Right cardiac atrium (tissue), 5 donors: ENCODE data around the gene CPTP. TPM values are rescaled to one million over a fixed set of nuclear protein-coding genes. Genes with fewer than 3 reads are reported as not detected.
A peak's percentile ranks its signal among the peaks of the same experiment; 100 is the strongest.

ENCODE experiments used
- ATAC-seq, 2 donors: fragments of 200-7000 bp; cut with Tn5 transposase; one replicate each; pipeline versions ENCODE4 v1.8.0 to v1.9.1; 2020; ENCODE audit warnings: moderate library complexity in 2 of 2, mild to moderate bottlenecking in 1 of 2
- DNase-seq, 3 donors: peaks; one replicate each; pipeline ENCODE4 v3.0.0-alpha.2; 2020
- H3K27ac ChIP-seq: one replicate; pipeline ENCODE4 v1.5.1; 2013; ENCODE audit warnings: mild to moderate bottlenecking, low read length, control low read depth, moderate library complexity
- H3K27me3 ChIP-seq: one replicate; pipeline ENCODE4 v1.6.1; 2013; ENCODE audit not compliant: control insufficient read depth, insufficient read depth
- H3K4me1 ChIP-seq: one replicate; pipeline ENCODE4 v1.6.1; 2013; ENCODE audit warnings: low read length; ENCODE audit not compliant: control insufficient read depth, insufficient read depth
- H3K4me3 ChIP-seq: one replicate; pipeline ENCODE4 v1.5.1; 2013; ENCODE audit warnings: low read length, control low read depth
- H3K9me3 ChIP-seq: one replicate; pipeline ENCODE4 v1.6.1; 2013; ENCODE audit warnings: low read length; ENCODE audit not compliant: control insufficient read depth
- WGBS: extraction: QIAGEN DNeasy Blood & Tissue Kit; methylation state at CpG from one replicate; pipeline ENCODE4 v1.1.7; 2013; 5-methylcytosine and 5-hydroxymethylcytosine counted together
- intact Hi-C, 4 donors: fragments of 100-400 bp; cut with DNase I; formaldehyde crosslinking; loops; one replicate each; pipeline versions ENCODE4 v1.11.0 to v1.14.0; 2022 to 2023
- polyA plus RNA-seq: library from polyadenylated mRNA; stranded (reverse); fragments of 200-250 nt; gene quantifications from one replicate; pipeline ENCODE4 v1.2.3, GENCODE V29; 2013
- total RNA-seq, 4 donors: library from RNA; stranded (reverse); fragmentation: NEBNext Ultra II Directional; extraction: Animal tissue kit (Norgen Biotek cat#: 25700); gene quantifications; one replicate each; pipeline ENCODE4 v1.2.1, GENCODE V29; 2021
- donor health status: healthy with polysubstance abuse.
- donor health status: DM: no; HTN: yes; CAD: no.
- donor health status: DM: no; HTN: no; CAD: no.
- donor health status: DM: no; HTN: yes; CAD: no; lungs with severe emphysema.
- donor health status: DM: yes; HTN: yes; CAD: no.

The CPTP gene
- total and polyA plus RNA-seq, 5 donors, result 24.0 to 53.9 (median 28.9) TPM

- DNase-seq (peak in 1 of 3 donors; percentile 53), ATAC-seq (no peak)
- H3K4me1 ChIP-seq, result no peaks in the 10 kb centered on the region
- H3K27me3 ChIP-seq, result no peaks in the 10 kb centered on the region
- H3K27ac ChIP-seq, result no peak overlapping the region
- H3K9me3 ChIP-seq, result no peaks in the 10 kb centered on the region
- intact Hi-C loops, result no loop called here
- H3K4me3 ChIP-seq, result no peak overlapping the region
- WGBS, result 82% methylated on average over 32 of the region's 32 CpGs
These were observed 40.1 kb upstream of the CPTP start for GRCh38 chr1:1284221-1285101.

- WGBS, result 90% methylated on average over 22 of the region's 22 CpGs
- no peak overlapping the region for H3K4me3 ChIP-seq
- ATAC-seq, result no peak
- H3K27ac ChIP-seq, result no peak overlapping the region
- no peaks in the 10 kb centered on the region for H3K27me3 ChIP-seq
- H3K4me1 ChIP-seq, result no peaks in the 10 kb centered on the region
- intact Hi-C loops, result no loop called here
- peak in 1 of 3 donors; percentile 48 for DNase-seq
- H3K9me3 ChIP-seq, result no peaks in the 10 kb centered on the region
These were observed 39.5 kb upstream of the CPTP start for GRCh38 chr1:1285102-1285571.

- ATAC-seq (peak in 1 of 2 donors; percentile 4), DNase-seq (peak in 1 of 3 donors; percentile 44)
- WGBS, result 68% methylated on average over 37 of the region's 37 CpGs
- no peaks in the 10 kb centered on the region for H3K27me3 ChIP-seq
- H3K27ac ChIP-seq, result no peak overlapping the region
- intact Hi-C loops, result no loop called here
- H3K4me1 ChIP-seq, result no peaks in the 10 kb centered on the region
- H3K9me3 ChIP-seq, result no peaks in the 10 kb centered on the region
- no peak overlapping the region for H3K4me3 ChIP-seq
These were observed 38.8 kb upstream of the CPTP start for GRCh38 chr1:1285611-1286311.

GRCh38 chr1:1286313-1287261 is 38.0 kb upstream of the CPTP start:
- Histone ChIP-seq H3K9me3 (no peaks in the 10 kb centered on the region), H3K4me3 (no peak overlapping the region), H3K27ac (no peak overlapping the region), H3K27me3 (no peaks in the 10 kb centered on the region), H3K4me1 (no peaks in the 10 kb centered on the region)
- intact Hi-C loops, result no loop called here
- ATAC-seq (no peak), DNase-seq (peak in 1 of 3 donors; percentile 63)
- WGBS, result 62% methylated on average over 50 of the region's 50 CpGs

- H3K9me3 ChIP-seq, result no peaks in the 10 kb centered on the region
- no peak overlapping the region for H3K4me3 ChIP-seq
- no peak for ATAC-seq
- DNase-seq, result peak in 2 of 3 donors; percentile 55 to 57
- intact Hi-C loops, result no loop called here
- no peaks in the 10 kb centered on the region for H3K4me1 ChIP-seq
- 82% methylated on average over 46 of the region's 46 CpGs for WGBS
- H3K27ac ChIP-seq, result no peak overlapping the region
- H3K27me3 ChIP-seq, result no peaks in the 10 kb centered on the region
These were observed 37.1 kb upstream of the CPTP start for GRCh38 chr1:1287288-1288110.

- ATAC-seq (peak in 1 of 2 donors; percentile 26), DNase-seq (peak; percentile 60 to 84 (median 79))
- H3K9me3 ChIP-seq, result no peaks in the 10 kb centered on the region
- H3K27ac ChIP-seq, result no peak overlapping the region
- no peak overlapping the region for H3K4me3 ChIP-seq
- H3K4me1 ChIP-seq, result no peaks in the 10 kb centered on the region
- intact Hi-C loops, result loop anchor here (1.0 to 10.0 kb wide), 3 partner anchors 165 to 168 kb away; no protein-coding TSS in a partner anchor
- no peaks in the 10 kb centered on the region for H3K27me3 ChIP-seq
- WGBS, result 61% methylated on average over 15 of the region's 15 CpGs
These were observed 34.3 kb upstream of the CPTP start for GRCh38 chr1:1290238-1290731.

GRCh38 chr1:1291023-1291528 is 33.5 kb upstream of the CPTP start:
- Histone ChIP-seq H3K4me1 (no peaks in the 10 kb centered on the region), H3K27me3 (no peaks in the 10 kb centered on the region), H3K27ac (no peak overlapping the region), H3K9me3 (no peaks in the 10 kb centered on the region), H3K4me3 (no peak overlapping the region)
- ATAC-seq (peak; percentile 1 to 15), DNase-seq (peak; percentile 55 to 76 (median 71))
- intact Hi-C loops, result loop anchor here in 3 of 4 donors (5.0 to 10.0 kb wide), 2 partner anchors 166 to 169 kb away; no protein-coding TSS in a partner anchor
- WGBS, result 32% methylated on average over 28 of the region's 28 CpGs

- 39% methylated on average over 45 of the region's 45 CpGs for WGBS
- H3K9me3 ChIP-seq, result no peaks in the 10 kb centered on the region
- no peaks in the 10 kb centered on the region for H3K27me3 ChIP-seq
- H3K4me3 ChIP-seq, result no peak overlapping the region
- H3K4me1 ChIP-seq, result no peaks in the 10 kb centered on the region
- ATAC-seq (peak; percentile 55 to 64), DNase-seq (peak; percentile 65 to 89 (median 83))
- no peak overlapping the region for H3K27ac ChIP-seq
- intact Hi-C loops, result loop anchor here in 3 of 4 donors (5.0 to 10.0 kb wide), 2 partner anchors 167 to 169 kb away; no protein-coding TSS in a partner anchor
These were observed 32.8 kb upstream of the CPTP start for GRCh38 chr1:1291548-1292441.

GRCh38 chr1:1292442-1292779 is 32.2 kb upstream of the CPTP start:
- Histone ChIP-seq H3K27ac (no peak overlapping the region), H3K4me3 (no peak overlapping the region), H3K27me3 (no peaks in the 10 kb centered on the region), H3K9me3 (no peaks in the 10 kb centered on the region), H3K4me1 (no peaks in the 10 kb centered on the region)
- peak in 1 of 2 donors; percentile 3 for ATAC-seq
- DNase-seq, result peak in 2 of 3 donors; percentile 38 to 54
- 91% methylated on average over 9 of the region's 9 CpGs for WGBS
- intact Hi-C loops, result loop anchor here in 3 of 4 donors (5.0 to 10.0 kb wide), 2 partner anchors 168 to 170 kb away; no protein-coding TSS in a partner anchor
